GM23338 (cell line): ENCODE results near the gene MAD1L1. TPM values are rescaled to one million over a fixed set of nuclear protein-coding genes. Genes with fewer than 3 reads are reported as not detected.

ENCODE experiments used
- ATAC-seq: fragments of 200-7000 bp; cut with Tn5 transposase; 3 replicates; pipeline ENCODE4 v1.9.1; 2020
- DNase-seq: peaks from one replicate; pipeline ENCODE4 v3.0.0-alpha.2; 2015; ENCODE audit warnings: low spot score
- H2AFZ ChIP-seq: fragments of 200-600 bp; sonication (generic); 2 replicates; pipeline ENCODE4 v1.8.0; 2016; ENCODE audit warnings: antibody characterized with exemption, mild to moderate bottlenecking, moderate library complexity
- H3F3A ChIP-seq: fragments of 200-600 bp; sonication (generic); replicated peaks from 2 replicates; pipeline ENCODE4 v1.8.0; 2017; ENCODE audit warnings: antibody characterized with exemption, mixed run types, low read depth
- H3K27ac ChIP-seq: fragments of 200-600 bp; sonication (generic); 2 replicates; pipeline ENCODE4 v1.6.1; 2016; ENCODE audit warnings: low read depth
- H3K27me3 ChIP-seq: fragments of 200-600 bp; sonication (generic); 2 replicates; pipeline ENCODE4 v1.8.0; 2016; ENCODE audit warnings: mild to moderate bottlenecking, mixed run types, moderate library complexity; ENCODE audit not compliant: insufficient read depth
- H3K36me3 ChIP-seq: fragments of 200-600 bp; sonication (generic); 2 replicates; pipeline ENCODE4 v1.8.0; 2016; ENCODE audit warnings: mild to moderate bottlenecking; ENCODE audit not compliant: insufficient read depth
- H3K4me1 ChIP-seq: fragments of 200-600 bp; sonication (generic); 2 replicates; pipeline ENCODE4 v1.8.0; 2016; ENCODE audit warnings: mild to moderate bottlenecking, moderate library complexity; ENCODE audit not compliant: insufficient read depth
- H3K4me2 ChIP-seq: fragments of 200-600 bp; sonication (generic); 2 replicates; pipeline ENCODE4 v1.7.1; 2017; ENCODE audit warnings: mixed run types
- H3K4me3 ChIP-seq: fragments of 200-600 bp; sonication (generic); 2 replicates; pipeline ENCODE4 v1.6.1; 2016; ENCODE audit warnings: mixed run types
- H3K79me2 ChIP-seq: fragments of 200-600 bp; sonication (generic); replicated peaks from 2 replicates; pipeline ENCODE4 v1.8.0; 2017; ENCODE audit warnings: mild to moderate bottlenecking; ENCODE audit not compliant: insufficient read depth
- H3K9me2 ChIP-seq: fragments of 200-600 bp; sonication (generic); 2 replicates; pipeline ENCODE4 v1.8.0; 2017; ENCODE audit not compliant: insufficient read depth
- H4K20me1 ChIP-seq: fragments of 200-600 bp; sonication (generic); replicated peaks from 2 replicates; pipeline ENCODE4 v1.8.0; 2017; ENCODE audit warnings: mild to moderate bottlenecking; ENCODE audit not compliant: insufficient read depth
- H3K27ac Mint-ChIP-seq: 2 replicates; pipeline ENCODE4 v1.8.0; 2020; ENCODE audit warnings: inconsistent platforms, mild to moderate bottlenecking, moderate library complexity, mixed read lengths
- H3K27me3 Mint-ChIP-seq: 3 replicates; pipeline ENCODE4 v1.8.0; 2022; ENCODE audit warnings: low read depth, mild to moderate bottlenecking, moderate library complexity, mixed read lengths, inconsistent platforms; ENCODE audit not compliant: insufficient read depth, poor library complexity
- H3K36me3 Mint-ChIP-seq: 3 replicates; pipeline ENCODE4 v1.8.0; 2021; ENCODE audit warnings: low read depth, mild to moderate bottlenecking, inconsistent platforms, moderate library complexity, mixed read lengths
- H3K4me1 Mint-ChIP-seq: 3 replicates; pipeline ENCODE4 v1.8.0; 2020; ENCODE audit warnings: mild to moderate bottlenecking, inconsistent platforms, mixed read lengths
- H3K4me3 Mint-ChIP-seq: 3 replicates; pipeline ENCODE4 v1.8.0; 2021; ENCODE audit warnings: moderate library complexity, mild to moderate bottlenecking, inconsistent platforms, mixed read lengths
- H3K9me3 Mint-ChIP-seq: 3 replicates; pipeline ENCODE4 v1.8.0; 2020; ENCODE audit warnings: moderate library complexity, mild to moderate bottlenecking, inconsistent platforms, mixed read lengths
- CREB1 ChIP-seq: fragments of 250-450 bp; sonication (Bioruptor Pico); IDR thresholded peaks from 2 replicates; pipeline ENCODE4 v1.5.0; 2020; ENCODE audit warnings: low read depth, mild to moderate bottlenecking, moderate library complexity
- CTCF ChIP-seq, 2 experiments: fragments of 200-600 bp in 1 of 2; sonication (generic) in 1 of 2; conservative IDR thresholded peaks; 2 replicates each; pipeline versions ENCODE4 v1.5.1 to v1.6.1; 2016 to 2017; ENCODE audit warnings: antibody characterized with exemption in 2 of 2, low read depth in 2 of 2, mild to moderate bottlenecking in 2 of 2, moderate library complexity in 1 of 2
- ETS1 ChIP-seq: IDR thresholded peaks from 2 replicates; pipeline ENCODE4 v1.6.1; 2016; ENCODE audit warnings: antibody characterized with exemption
- EZH2 ChIP-seq: fragments of 200-600 bp; sonication (generic); IDR thresholded peaks from one replicate; pipeline ENCODE4 v1.8.0; 2017; ENCODE audit warnings: antibody characterized with exemption, mild to moderate bottlenecking, low read depth; ENCODE audit not compliant: unreplicated experiment
- EZH2phosphoT487 ChIP-seq: fragments of 200-600 bp; sonication (generic); IDR thresholded peaks from one replicate; pipeline ENCODE4 v1.8.1; 2018; ENCODE audit warnings: antibody characterized with exemption; ENCODE audit not compliant: unreplicated experiment
- NANOG ChIP-seq: IDR thresholded peaks from 2 replicates; pipeline ENCODE4 v1.6.1; 2016; ENCODE audit warnings: antibody characterized with exemption, borderline replicate concordance
- POLR2AphosphoS5 ChIP-seq: IDR thresholded peaks from 2 replicates; pipeline ENCODE4 v1.6.1; 2016; ENCODE audit warnings: antibody characterized with exemption, low read depth
- STAT1 ChIP-seq: IDR thresholded peaks from one replicate; pipeline ENCODE4 v1.6.1; 2016; ENCODE audit warnings: antibody characterized with exemption; ENCODE audit not compliant: unreplicated experiment
- ZNF114 ChIP-seq: fragments of 250-450 bp; sonication (Bioruptor Pico); IDR thresholded peaks from 2 replicates; pipeline ENCODE4 v1.5.0; 2020; ENCODE audit warnings: mild to moderate bottlenecking, moderate library complexity
- ZNF331 ChIP-seq: fragments of 250-450 bp; sonication (Bioruptor Pico); IDR thresholded peaks from 2 replicates; pipeline ENCODE4 v1.5.0; 2020; ENCODE audit warnings: low read depth, mild to moderate bottlenecking, moderate library complexity
- ZNF462 ChIP-seq: fragments of 250-450 bp; sonication (Bioruptor Pico); IDR thresholded peaks from 2 replicates; pipeline ENCODE4 v1.5.0; 2020; ENCODE audit warnings: mild to moderate bottlenecking, moderate library complexity
- polyA plus RNA-seq: library from polyadenylated mRNA; unstranded; fragments of >200 nt; fragmentation: Nextera tagmentation; extraction: Ambion mirVana; gene quantifications from 2 replicates; pipeline ENCODE4 v1.2.1, GENCODE V29; 2016
- total RNA-seq: library from RNA; depleted of rRNA; stranded (reverse); fragments of >200 nt; shearing (Covaris generic); gene quantifications from 2 replicates; pipeline ENCODE4 v1.2.3, GENCODE V29; 2014

Gene MAD1L1
- total and polyA plus RNA-seq, 2 experiments from 2014 or later = 40.3 to 59.3 TPM

GRCh38 chr7:1865000-1865555, 367.7 kb downstream of the MAD1L1 start:
- no peaks in the 10 kb centered on the region for H3K9me2 ChIP-seq
- Mint-ChIP-seq H3K4me1 (peaks cover 12% of the 10 kb centered on the region), H3K27me3 (peaks cover 2% of the 10 kb centered on the region), H3K9me3 (peaks cover under 1% of the 10 kb centered on the region; the same call in 1 of the 3 replicates), H3K27ac (no peak overlapping the region; the same call in 1 of the 2 replicates), H3K4me3 (no peak overlapping the region), H3K36me3 (no peaks in the 10 kb centered on the region)
- no peak for ATAC-seq
- H3K27ac ChIP-seq = no peak overlapping the region
- no peak overlapping the region for H2AFZ ChIP-seq
- H3K79me2 ChIP-seq = no peaks in the 10 kb centered on the region
- no peaks in the 10 kb centered on the region for H4K20me1 ChIP-seq
- H3K4me1 ChIP-seq = no peaks in the 10 kb centered on the region
- DNase-seq = no peak
- H3F3A ChIP-seq = no peaks in the 10 kb centered on the region
- no peaks in the 10 kb centered on the region for H3K27me3 ChIP-seq
- no peak overlapping the region for H3K4me3 ChIP-seq
- no peak for TF ChIP-seq EZH2phosphoT487
- no peak overlapping the region for H3K4me2 ChIP-seq
- H3K36me3 ChIP-seq = no peaks in the 10 kb centered on the region

GRCh38 chr7:1864161-1864940, 368.4 kb downstream of the MAD1L1 start:
- ATAC-seq (peak; percentile 61), DNase-seq (no peak)
- H3K27me3 Mint-ChIP-seq = peaks cover 2% of the 10 kb centered on the region
- peaks cover 12% of the 10 kb centered on the region for H3K4me1 Mint-ChIP-seq
- Histone ChIP-seq H3K9me2 (no peaks in the 10 kb centered on the region), H3K27me3 (no peaks in the 10 kb centered on the region), H2AFZ (no peak overlapping the region), H3K4me2 (no peak overlapping the region), H3F3A (no peaks in the 10 kb centered on the region), H3K27ac (no peak overlapping the region), H3K79me2 (no peaks in the 10 kb centered on the region), H3K4me3 (no peak overlapping the region), H3K4me1 (no peaks in the 10 kb centered on the region), H3K36me3 (no peaks in the 10 kb centered on the region), H4K20me1 (no peaks in the 10 kb centered on the region)
- no peak overlapping the region; the same call in 1 of the 2 replicates for H3K27ac Mint-ChIP-seq
- H3K4me3 Mint-ChIP-seq = no peak overlapping the region
- no peaks in the 10 kb centered on the region for H3K9me3 Mint-ChIP-seq
- H3K36me3 Mint-ChIP-seq = no peaks in the 10 kb centered on the region
- TF ChIP-seq ZNF331 (CRISPR knock-in tag) = no peak
- no peak for TF ChIP-seq EZH2phosphoT487
- TF ChIP-seq ZNF462 = no peak
- TF ChIP-seq ZNF114 (CRISPR knock-in tag) = no peak
- TF ChIP-seq EZH2 = no peak
- TF ChIP-seq NANOG = no peak
- TF ChIP-seq POLR2AphosphoS5 = no peak
- TF ChIP-seq ETS1 = no peak
- no peak for TF ChIP-seq STAT1
- TF ChIP-seq CTCF (conservative IDR thresholded peaks at IDR 0.05; ENCODE audit: low read depth in 2 of 2) = no peak
- TF ChIP-seq CREB1 (CRISPR knock-in tag) = no peak
